Sciatic nerve (tissue), 2 donors: Measurements from ENCODE around the gene FNIP2. TPM values are rescaled to one million over a fixed set of nuclear protein-coding genes. Genes with fewer than 3 reads are reported as not detected.

Experiments used
- ATAC-seq: fragments of 200-7000 bp; cut with Tn5 transposase; one replicate; pipeline ENCODE4 v1.9.1; 2020; ENCODE audit warnings: mild to moderate bottlenecking, moderate library complexity
- DNase-seq: peaks from one replicate; pipeline ENCODE4 v3.0.0-alpha.2; 2020; ENCODE audit warnings: low spot score
- intact Hi-C: fragments of 100-400 bp; cut with DNase I; formaldehyde crosslinking; loops from one replicate; pipeline ENCODE4 v1.14.2; 2022
- total RNA-seq: library from RNA; stranded (reverse); fragmentation: NEBNext Ultra II Directional; extraction: Animal tissue kit (Norgen Biotek cat#: 25700); gene quantifications from one replicate; pipeline ENCODE4 v1.2.1, GENCODE V29; 2021
- donor health status: DM: no; HTN: no; CAD: no.
- donor health status: DM: no; HTN: no; CAD: no.

FNIP2 gene
- total RNA-seq, 1 donor from 2014 or later: 48.7 TPM

- ATAC-seq (peak; percentile 45), DNase-seq (no peak)
- intact Hi-C loops: loop anchor here (10.0 kb wide), 1 partner anchor 354 kb away; no protein-coding TSS in a partner anchor
These were observed 82.2 kb downstream of the FNIP2 start for GRCh38 chr4:158850800-158851644.

DNA sequence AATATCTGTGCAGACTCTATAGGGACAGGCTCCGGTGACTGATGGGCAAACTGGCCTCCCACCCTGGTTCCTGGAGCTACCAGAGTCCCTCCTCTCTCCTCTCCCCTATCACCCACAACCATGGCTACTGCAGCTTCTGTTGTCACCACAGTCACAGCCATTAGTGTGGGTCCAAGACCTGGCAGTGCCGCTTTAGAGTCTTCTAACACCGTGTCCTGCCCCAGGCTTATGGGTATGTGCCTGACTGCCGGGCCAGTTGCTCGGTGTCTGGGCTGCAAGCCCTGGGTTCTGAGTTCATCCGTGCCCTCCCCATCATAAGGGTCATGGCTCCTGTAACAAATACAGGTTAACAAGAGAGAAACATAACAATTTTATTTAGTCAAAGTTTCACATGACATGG is 85.4 kb downstream of the FNIP2 start:
- ATAC-seq: no peak
- intact Hi-C loops: loop anchor here (10.0 kb wide), 1 partner anchor 351 kb away; no protein-coding TSS in a partner anchor
- no peak for DNase-seq

DNA sequence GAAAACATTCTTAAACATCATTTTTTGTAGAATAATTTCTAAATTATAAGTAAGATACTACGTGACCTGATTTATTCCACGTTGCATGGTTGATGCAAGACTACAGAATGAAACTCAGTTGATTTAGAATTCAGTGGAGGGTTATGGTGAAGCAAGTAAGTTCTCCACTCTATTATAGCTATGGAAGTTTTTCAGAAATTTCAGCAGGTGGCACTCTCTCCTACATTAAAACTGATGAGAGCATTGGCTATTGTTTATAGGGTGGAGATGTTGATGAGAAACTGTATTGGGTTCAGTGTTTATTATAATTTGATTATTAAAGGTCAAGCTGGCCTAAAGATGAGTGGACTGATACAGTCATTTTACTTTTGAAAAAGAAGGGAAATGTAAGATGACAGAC is 88.0 kb downstream of the FNIP2 start:
- peak; percentile 90 for ATAC-seq
- intact Hi-C loops: loop anchor here (10.0 kb wide), 1 partner anchor 348 kb away; no protein-coding TSS in a partner anchor

GRCh38 chr4:158857951-158858350 is 89.1 kb downstream of the FNIP2 start:
- ATAC-seq (no peak), DNase-seq (no peak)
- intact Hi-C loops: loop anchor here (10.0 kb wide), 1 partner anchor 347 kb away; no protein-coding TSS in a partner anchor

More for the DNA sequence above, 88.0 kb downstream of the FNIP2 start:
- no peak for DNase-seq

DNA sequence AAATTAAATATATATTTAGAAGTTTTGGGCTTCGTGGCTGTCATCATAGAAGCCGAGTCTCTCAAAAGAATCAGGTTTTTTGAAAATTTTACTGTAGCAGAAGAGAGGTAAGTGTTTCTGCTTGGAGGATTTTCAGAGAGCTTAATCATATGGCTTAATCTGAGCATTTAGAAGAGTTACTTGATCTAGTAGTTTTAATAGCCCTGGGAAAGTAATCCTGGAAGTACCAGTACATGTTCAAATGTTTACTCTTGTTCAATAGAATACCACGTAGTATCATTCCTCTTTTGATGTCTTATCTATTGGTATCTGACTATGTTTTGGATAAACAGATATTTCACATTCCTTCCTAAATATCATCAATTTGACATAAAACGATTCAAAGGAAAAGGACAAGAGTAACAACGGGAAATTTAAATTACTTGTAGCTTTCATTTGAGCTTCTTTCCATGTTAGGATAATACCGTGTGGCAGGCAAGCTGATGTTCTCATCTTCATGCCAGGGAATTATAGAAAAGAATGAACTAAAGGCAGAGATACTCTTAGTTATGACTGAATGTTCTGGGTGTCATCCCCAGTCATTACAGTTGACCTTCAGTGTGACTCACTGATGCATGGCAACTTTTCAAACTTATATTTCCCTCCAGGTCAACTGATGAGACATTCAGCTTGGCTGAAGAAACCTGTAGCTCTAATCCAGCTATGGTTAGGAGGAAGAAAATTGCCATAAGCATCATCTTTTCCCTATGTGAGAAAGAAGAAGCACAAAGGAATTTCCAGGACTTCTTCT is 89.8 kb downstream of the FNIP2 start:
- ATAC-seq: no peak
- intact Hi-C loops: loop anchor here (10.0 kb wide), 1 partner anchor 346 kb away; no protein-coding TSS in a partner anchor

DNA sequence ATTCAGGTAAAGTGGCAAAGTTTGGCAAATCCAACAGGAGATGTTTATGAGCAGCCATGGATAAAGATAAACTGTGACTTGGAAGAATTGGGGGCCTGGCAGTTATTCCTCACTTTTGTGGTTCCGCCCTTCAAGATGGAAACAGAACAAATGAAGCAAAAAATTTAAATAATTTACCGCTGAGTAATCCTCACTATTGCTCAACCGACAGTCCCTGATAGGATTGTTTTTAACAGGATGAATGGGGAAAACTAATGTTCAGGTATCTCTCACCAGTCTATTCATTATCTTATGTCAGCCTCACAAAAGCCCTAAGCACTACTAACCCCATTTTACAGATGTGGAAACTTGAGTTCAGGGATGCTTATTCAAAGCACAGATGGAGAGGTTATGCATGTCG is 90.8 kb downstream of the FNIP2 start:
- no peak for DNase-seq
- ATAC-seq: no peak
- intact Hi-C loops: loop anchor here (10.0 kb wide), 1 partner anchor 345 kb away; no protein-coding TSS in a partner anchor

More for the DNA sequence above, 89.8 kb downstream of the FNIP2 start:
- no peak for DNase-seq

DNA sequence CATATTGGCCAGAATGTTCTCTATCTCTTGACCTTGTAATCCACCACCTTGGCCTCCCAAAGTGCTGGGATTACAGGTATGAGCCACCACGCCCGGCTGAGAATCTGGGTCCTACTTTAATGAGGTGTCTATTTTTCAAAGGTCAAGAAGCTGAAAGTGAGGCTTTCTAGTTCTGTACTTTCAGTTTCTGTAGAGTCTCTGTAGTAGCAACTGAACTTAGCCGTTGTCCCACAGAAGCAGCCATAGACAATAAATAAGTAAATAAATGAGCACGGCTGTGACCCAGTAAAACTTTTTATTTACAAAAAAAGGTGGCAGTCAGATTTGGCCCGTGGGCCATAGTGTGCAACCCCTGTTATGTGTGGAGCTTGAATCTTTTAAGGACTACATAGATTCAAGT is 92.0 kb downstream of the FNIP2 start:
- DNase-seq: no peak
- intact Hi-C loops: no loop called here
- no peak for ATAC-seq

DNA sequence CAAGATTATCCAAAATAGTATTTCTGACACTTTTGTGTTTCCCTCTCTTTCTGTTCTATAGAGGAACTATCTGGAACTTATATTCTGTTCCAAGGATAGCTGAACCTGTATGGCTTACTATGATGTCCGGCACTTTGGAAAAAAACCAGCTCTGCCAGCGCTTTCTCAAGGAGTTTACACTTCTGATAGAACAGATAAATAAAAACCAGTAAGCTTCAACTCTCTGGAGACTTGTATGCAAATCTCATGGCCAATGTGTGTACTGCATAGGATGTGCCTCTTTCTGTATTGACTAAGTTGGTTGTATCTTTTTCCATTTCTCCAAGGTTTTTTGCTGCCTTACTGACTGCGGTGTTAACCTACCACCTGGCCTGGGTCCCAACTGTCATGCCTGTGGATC is 92.5 kb downstream of the FNIP2 start:
- intact Hi-C loops: no loop called here
- ATAC-seq (no peak), DNase-seq (no peak)

- ATAC-seq (no peak), DNase-seq (no peak)
- intact Hi-C loops: no loop called here
These were observed 92.9 kb downstream of the FNIP2 start for GRCh38 chr4:158861766-158862165.

- ATAC-seq (no peak), DNase-seq (no peak)
- intact Hi-C loops: no loop called here
These were observed 94.5 kb downstream of the FNIP2 start for GRCh38 chr4:158863296-158863695.

DNA sequence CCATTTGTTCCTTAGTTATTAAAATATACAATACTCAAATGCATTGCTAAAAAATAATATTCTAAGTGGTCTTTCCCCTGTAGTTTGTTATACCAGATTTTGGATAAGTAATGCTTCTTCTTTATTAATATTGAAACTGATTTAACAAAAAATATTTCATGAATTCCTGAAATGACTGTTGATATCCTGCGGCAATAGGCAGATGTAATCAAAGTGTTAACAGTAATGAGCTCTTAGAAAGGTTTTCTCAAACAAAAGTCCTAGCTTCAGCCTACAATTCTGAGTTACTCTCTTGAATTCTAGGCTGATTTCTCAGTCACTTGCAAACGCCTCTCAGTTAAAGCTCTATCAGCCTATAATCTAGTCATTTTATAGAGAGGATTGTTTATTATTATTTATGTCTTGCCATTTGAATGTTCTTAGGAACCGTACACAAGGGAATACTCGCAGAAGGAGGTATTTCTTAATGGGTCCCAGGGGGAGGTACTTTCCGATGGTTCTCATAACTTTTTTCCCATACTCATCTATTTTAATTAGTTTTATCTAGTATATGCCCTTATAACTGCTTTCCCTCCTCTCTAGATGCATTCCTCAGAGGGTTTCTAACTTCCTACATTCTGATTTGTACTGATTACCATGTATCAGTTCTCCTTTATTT is 96.8 kb downstream of the FNIP2 start:
- intact Hi-C loops: no loop called here
- ATAC-seq: no peak
- DNase-seq: no peak

- intact Hi-C loops: no loop called here
- DNase-seq: no peak
- no peak for ATAC-seq
These were observed 100.2 kb downstream of the FNIP2 start for GRCh38 chr4:158869001-158869400.

GRCh38 chr4:158869761-158870160 is 100.9 kb downstream of the FNIP2 start:
- DNase-seq (no peak), ATAC-seq (no peak)
- intact Hi-C loops: no loop called here

DNA sequence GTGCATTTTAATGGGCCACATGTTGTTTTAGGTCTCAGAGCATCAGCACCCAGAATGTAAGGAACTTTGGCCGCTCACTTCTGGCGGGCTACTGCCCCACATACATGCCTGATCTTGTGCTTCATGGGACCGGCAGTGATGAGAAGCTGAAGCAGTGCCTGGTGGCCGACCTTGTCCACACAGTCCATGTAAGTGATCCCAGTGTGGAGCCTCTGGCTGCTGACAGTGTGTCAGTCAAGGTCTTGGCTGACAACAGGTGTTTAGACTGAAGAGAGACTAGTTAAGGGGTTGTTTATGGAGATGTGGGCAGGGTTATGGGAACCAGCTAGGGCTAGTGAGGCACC is 101.4 kb downstream of the FNIP2 start:
- DNase-seq: no peak
- intact Hi-C loops: no loop called here
- peak; percentile 4 for ATAC-seq

DNA sequence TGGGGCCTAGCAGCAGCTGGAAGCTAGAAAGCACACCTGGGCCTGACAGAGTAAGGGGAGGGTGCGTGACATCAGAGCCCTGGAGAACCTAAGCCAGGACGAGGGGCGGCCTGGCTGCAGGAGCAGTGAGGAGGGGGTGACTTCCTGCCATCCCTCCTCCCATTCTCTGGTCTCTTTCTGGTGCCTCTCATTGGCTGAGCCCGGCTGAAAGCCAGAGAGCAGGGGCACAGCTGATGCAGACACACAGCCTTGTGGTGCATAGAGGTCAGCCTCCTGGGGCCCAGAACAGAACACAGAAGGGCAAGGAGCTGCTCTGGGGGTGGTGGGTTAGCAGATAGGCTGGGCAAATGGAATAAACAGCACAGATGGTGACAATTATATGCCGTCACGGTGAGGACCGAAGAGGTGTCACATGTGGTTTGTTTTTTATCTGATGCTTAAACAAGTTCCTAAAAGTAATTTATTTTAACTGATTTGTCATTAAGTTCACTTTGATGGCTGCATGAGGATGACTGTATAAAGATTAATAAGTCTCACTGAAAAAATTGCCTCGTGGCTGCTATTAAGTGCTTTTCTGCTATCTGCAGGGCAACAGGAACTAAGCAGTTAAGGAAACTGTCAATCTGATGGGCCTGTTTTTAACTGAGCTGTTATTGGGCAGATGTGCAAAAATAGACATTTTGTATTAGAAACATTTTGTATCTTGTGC is 102.0 kb downstream of the FNIP2 start:
- peak; percentile 61 for ATAC-seq
- DNase-seq: no peak
- intact Hi-C loops: no loop called here

DNA sequence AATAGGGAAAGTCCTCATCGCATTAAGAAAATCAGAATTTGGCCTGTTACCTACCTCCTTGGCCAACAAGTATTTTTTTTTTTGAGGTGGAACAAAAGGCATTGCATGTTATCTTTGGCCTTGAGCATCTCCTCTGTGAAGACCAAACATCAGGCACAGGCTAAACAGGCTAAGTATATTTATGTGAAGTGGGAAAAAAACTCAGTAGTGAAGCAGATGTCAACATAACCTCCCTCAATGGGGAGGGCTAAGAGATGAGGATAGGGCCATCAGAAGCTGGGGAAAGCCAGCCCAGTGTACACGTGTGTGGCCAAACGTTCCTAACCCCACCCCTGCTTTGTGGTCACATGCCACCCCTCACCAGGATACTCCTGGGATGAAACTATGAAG is 102.5 kb downstream of the FNIP2 start:
- ATAC-seq (peak; percentile 89), DNase-seq (no peak)
- intact Hi-C loops: no loop called here

GRCh38 chr4:158873795-158874401 is 105.1 kb downstream of the FNIP2 start:
- ATAC-seq: no peak
- DNase-seq: no peak
- intact Hi-C loops: no loop called here

DNA sequence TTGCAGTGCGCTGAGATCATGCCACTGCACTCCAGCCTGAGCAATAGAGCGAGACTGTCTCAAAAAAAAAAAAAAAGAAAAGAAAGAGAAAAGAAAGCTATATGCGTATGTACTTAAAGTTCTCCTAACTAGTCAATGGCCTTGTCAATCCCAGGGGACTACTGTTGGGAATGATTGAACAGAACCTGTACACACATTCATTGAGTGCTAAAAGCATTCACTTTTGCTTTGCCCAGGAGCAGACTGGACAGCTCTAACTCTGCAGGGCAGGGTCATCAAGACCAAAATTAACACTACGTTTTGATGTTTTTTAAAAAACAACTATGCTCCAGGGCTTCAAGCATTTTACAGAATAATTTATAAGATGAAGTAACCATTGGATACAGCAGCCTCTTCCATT is 106.2 kb downstream of the FNIP2 start:
- intact Hi-C loops: no loop called here
- no peak for ATAC-seq
- DNase-seq: no peak
